BE2C (cell line): Measurements from ENCODE around the gene ATP23.

Experiments used
- DNase-seq: peaks from one replicate; pipeline ENCODE4 v3.0.0-alpha.2; 2020
- H3K27me3 ChIP-seq: fragments of 250-450 bp; sonication (Bioruptor Pico); 2 replicates; pipeline ENCODE4 v1.5.1; 2020; ENCODE audit warnings: mild to moderate bottlenecking
- H3K36me3 ChIP-seq: fragments of 250-450 bp; sonication (Bioruptor Pico); 2 replicates; pipeline ENCODE4 v1.5.1; 2020; ENCODE audit warnings: mild to moderate bottlenecking
- H3K4me1 ChIP-seq: fragments of 250-450 bp; sonication (Bioruptor Pico); 2 replicates; pipeline ENCODE4 v1.5.1; 2020
- H3K4me3 ChIP-seq: 2 replicates; pipeline ENCODE4 v1.5.1; 2011; ENCODE audit warnings: low read depth, low read length
- H3K9me3 ChIP-seq: fragments of 250-450 bp; sonication (Bioruptor Pico); 2 replicates; pipeline ENCODE4 v1.5.1; 2020
- CTCF ChIP-seq: IDR thresholded peaks from 2 replicates; pipeline ENCODE4 v1.5.1; 2012; ENCODE audit warnings: mild to moderate bottlenecking, low read depth, low read length

Gene ATP23

GRCh38 chr12:57964421-57964820 lies 23.1 kb downstream of the ATP23 start:
- DNase-seq, result no peak
- peaks cover 3% of the 10 kb centered on the region; the same call in 1 of the 2 replicates for H3K27me3 ChIP-seq
- H3K4me3 ChIP-seq, result no peak overlapping the region
- no peaks in the 10 kb centered on the region for H3K36me3 ChIP-seq
- H3K9me3 ChIP-seq, result no peaks in the 10 kb centered on the region
- no peaks in the 10 kb centered on the region for H3K4me1 ChIP-seq
- no peak for TF ChIP-seq CTCF

GRCh38 chr12:57965766-57966165 lies 24.4 kb downstream of the ATP23 start:
- H3K4me3 ChIP-seq, result peak overlapping the region; percentile 61
- TF ChIP-seq CTCF, result no peak

GRCh38 chr12:57966536-57966935 lies 25.2 kb downstream of the ATP23 start:
- no peak overlapping the region for H3K4me3 ChIP-seq
- no peaks in the 10 kb centered on the region for H3K4me1 ChIP-seq
- H3K27me3 ChIP-seq, result peaks cover 3% of the 10 kb centered on the region; the same call in 1 of the 2 replicates
- H3K36me3 ChIP-seq, result no peaks in the 10 kb centered on the region
- DNase-seq, result no peak
- H3K9me3 ChIP-seq, result no peaks in the 10 kb centered on the region
- TF ChIP-seq CTCF, result no peak

More at GRCh38 chr12:57965766-57966165, 24.4 kb downstream of the ATP23 start:
- no peaks in the 10 kb centered on the region for H3K4me1 ChIP-seq
- H3K27me3 ChIP-seq, result peaks cover 3% of the 10 kb centered on the region; the same call in 1 of the 2 replicates
- no peaks in the 10 kb centered on the region for H3K36me3 ChIP-seq
- no peaks in the 10 kb centered on the region for H3K9me3 ChIP-seq
- peak; percentile 25 for DNase-seq

- Histone ChIP-seq H3K4me1 (no peaks in the 10 kb centered on the region), H3K27me3 (peaks cover 11% of the 10 kb centered on the region; the same call in 1 of the 2 replicates), H3K36me3 (no peaks in the 10 kb centered on the region), H3K9me3 (no peaks in the 10 kb centered on the region), H3K4me3 (no peak overlapping the region)
- peak; percentile 45 for DNase-seq
- TF ChIP-seq CTCF, result peak; percentile 68
Measured at GRCh38 chr12:57983146-57983857, 41.9 kb downstream of the ATP23 start.

GRCh38 chr12:57983858-57984505 lies 42.6 kb downstream of the ATP23 start:
- no peak for DNase-seq
- Histone ChIP-seq H3K36me3 (no peaks in the 10 kb centered on the region), H3K4me1 (no peaks in the 10 kb centered on the region), H3K4me3 (no peak overlapping the region), H3K9me3 (no peaks in the 10 kb centered on the region), H3K27me3 (peaks cover 11% of the 10 kb centered on the region; the same call in 1 of the 2 replicates)
- no peak for TF ChIP-seq CTCF

- Histone ChIP-seq H3K4me3 (no peak overlapping the region), H3K9me3 (no peaks in the 10 kb centered on the region), H3K4me1 (no peaks in the 10 kb centered on the region), H3K36me3 (no peaks in the 10 kb centered on the region), H3K27me3 (peaks cover 11% of the 10 kb centered on the region; the same call in 1 of the 2 replicates)
- TF ChIP-seq CTCF, result no peak
- no peak for DNase-seq
Measured at GRCh38 chr12:57984629-57985151, 43.3 kb downstream of the ATP23 start.
